Peyer's patch (tissue), 4 donors: ENCODE data around the gene GPATCH2. TPM values are rescaled to one million over a fixed set of nuclear protein-coding genes. Genes with fewer than 3 reads are reported as not detected.

ENCODE experiments used
- DNase-seq, 3 donors: peaks; one replicate each; pipeline ENCODE4 v3.0.0-alpha.2; 2017 to 2019
- H3K27ac ChIP-seq, 4 donors: fragments of 200-600 bp; sonication (generic); one replicate each; pipeline ENCODE4 v1.5.1; 2016 to 2019
- H3K27me3 ChIP-seq, 2 donors: fragments of 200-600 bp; sonication (generic); one replicate each; pipeline ENCODE4 v1.5.1; 2019
- H3K36me3 ChIP-seq, 3 donors: fragments of 200-600 bp; sonication (generic); one replicate each; pipeline ENCODE4 v1.5.1; 2016 to 2019
- H3K4me1 ChIP-seq, 4 donors: fragments of 200-600 bp; sonication (generic); one replicate each; pipeline ENCODE4 v1.5.1; 2016 to 2019
- H3K4me3 ChIP-seq, 4 donors: fragments of 200-600 bp; sonication (generic); 1 replicate in 3 of 4; 2 replicates in 1 of 4; pipeline ENCODE4 v1.5.1; 2016 to 2019; ENCODE audit warnings: mild to moderate bottlenecking in 1 of 4
- H3K9me3 ChIP-seq, 4 donors: fragments of 200-600 bp; sonication (generic); one replicate each; pipeline ENCODE4 v1.5.1; 2016 to 2019; ENCODE audit warnings: mild to moderate bottlenecking in 1 of 4
- CTCF ChIP-seq, 6 experiments: fragments of 450-650 bp in 4 of 6; fragments of 200-600 bp in 2 of 6; sonication (generic) in 1 of 6; IDR thresholded peaks; one replicate each; pipeline ENCODE4 v1.5.1; 2017 to 2019; ENCODE audit warnings: antibody characterized with exemption in 6 of 6, mild to moderate bottlenecking in 3 of 6, moderate library complexity in 1 of 6
- POLR2A ChIP-seq, 2 donors: fragments of 450-650 bp; IDR thresholded peaks; one replicate each; pipeline ENCODE4 v1.5.1; 2017; ENCODE audit warnings: antibody characterized with exemption in 2 of 2, mild to moderate bottlenecking in 2 of 2, moderate library complexity in 2 of 2
- total RNA-seq, 4 donors: library from RNA; depleted of rRNA; stranded (reverse); fragments of >200 nt; gene quantifications; one replicate each; pipeline ENCODE4 v1.1.0, GENCODE V29; 2016

GPATCH2 gene
- total RNA-seq, 4 donors from 2014 or later = 17.5 to 38.0 (median 24.7) TPM

DNA sequence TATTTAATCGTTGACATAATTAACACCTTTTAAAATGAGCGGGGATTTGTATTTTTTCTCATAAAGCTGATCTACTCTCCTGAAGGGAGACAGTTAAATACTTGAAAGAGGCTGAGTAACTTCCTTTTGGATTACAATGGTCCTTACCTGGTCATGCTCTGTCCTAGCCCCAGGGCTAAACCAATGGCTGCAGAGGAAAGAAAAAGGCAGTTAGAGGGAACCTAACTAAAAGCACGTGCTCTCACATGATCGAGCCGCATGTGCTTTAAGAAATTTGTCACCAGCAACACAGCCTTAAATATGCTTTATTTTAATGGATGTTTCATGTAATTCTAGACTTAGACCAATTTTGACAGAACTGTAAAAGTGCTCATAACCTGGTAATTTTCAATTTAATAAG lies 132.7 kb downstream of the GPATCH2 start:
- no peaks in the 10 kb centered on the region for H3K27me3 ChIP-seq
- H3K36me3 ChIP-seq = no peaks in the 10 kb centered on the region
- no peaks in the 10 kb centered on the region for H3K9me3 ChIP-seq
- no peaks in the 10 kb centered on the region for H3K4me1 ChIP-seq
- TF ChIP-seq CTCF (IDR thresholded peaks at IDR 0.05) (no peak), POLR2A (IDR thresholded peaks at IDR 0.05) (no peak)
- DNase-seq = no peak
- no peak overlapping the region for H3K4me3 ChIP-seq
- no peak overlapping the region for H3K27ac ChIP-seq

GRCh38 chr1:217495249-217495648 lies 135.6 kb downstream of the GPATCH2 start:
- Histone ChIP-seq H3K36me3 (no peaks in the 10 kb centered on the region), H3K27me3 (no peaks in the 10 kb centered on the region), H3K9me3 (no peaks in the 10 kb centered on the region), H3K27ac (no peak overlapping the region), H3K4me3 (no peak overlapping the region), H3K4me1 (no peaks in the 10 kb centered on the region)
- no peak for DNase-seq
- no peak for TF ChIP-seq CTCF (IDR thresholded peaks at IDR 0.05)
- TF ChIP-seq POLR2A (IDR thresholded peaks at IDR 0.05) = no peak

- Histone ChIP-seq H3K27ac (no peak overlapping the region), H3K36me3 (no peaks in the 10 kb centered on the region), H3K27me3 (no peaks in the 10 kb centered on the region), H3K4me3 (no peak overlapping the region), H3K4me1 (no peaks in the 10 kb centered on the region), H3K9me3 (no peaks in the 10 kb centered on the region)
- DNase-seq = no peak
- no peak for TF ChIP-seq POLR2A (IDR thresholded peaks at IDR 0.05)
- TF ChIP-seq CTCF (IDR thresholded peaks at IDR 0.05) = no peak
Measured at GRCh38 chr1:217494767-217495166, 136.1 kb downstream of the GPATCH2 start.

DNA sequence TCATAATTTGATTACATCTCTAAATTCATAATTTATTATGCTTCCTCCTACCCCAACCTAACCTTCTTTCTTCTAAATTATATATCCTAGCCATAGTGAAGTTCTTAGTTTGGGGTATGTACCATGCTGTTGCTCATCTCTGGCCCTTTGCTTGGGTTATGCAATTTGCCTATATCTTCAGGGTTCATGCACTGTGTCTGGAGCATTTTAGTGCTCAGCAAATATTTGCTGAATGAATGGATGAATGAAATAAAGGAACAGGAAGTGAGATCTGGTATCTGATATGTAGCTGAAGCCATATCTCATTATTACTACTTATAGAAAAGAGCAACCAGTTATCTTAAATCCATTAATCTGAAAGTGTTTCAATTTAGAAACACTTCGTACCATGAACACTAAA lies 137.6 kb downstream of the GPATCH2 start:
- no peaks in the 10 kb centered on the region for H3K27me3 ChIP-seq
- H3K4me3 ChIP-seq = no peak overlapping the region
- H3K9me3 ChIP-seq = no peaks in the 10 kb centered on the region
- no peaks in the 10 kb centered on the region for H3K4me1 ChIP-seq
- no peak for DNase-seq
- no peak overlapping the region for H3K27ac ChIP-seq
- H3K36me3 ChIP-seq = no peaks in the 10 kb centered on the region
- TF ChIP-seq CTCF (IDR thresholded peaks at IDR 0.05) (no peak), POLR2A (IDR thresholded peaks at IDR 0.05) (no peak)

DNA sequence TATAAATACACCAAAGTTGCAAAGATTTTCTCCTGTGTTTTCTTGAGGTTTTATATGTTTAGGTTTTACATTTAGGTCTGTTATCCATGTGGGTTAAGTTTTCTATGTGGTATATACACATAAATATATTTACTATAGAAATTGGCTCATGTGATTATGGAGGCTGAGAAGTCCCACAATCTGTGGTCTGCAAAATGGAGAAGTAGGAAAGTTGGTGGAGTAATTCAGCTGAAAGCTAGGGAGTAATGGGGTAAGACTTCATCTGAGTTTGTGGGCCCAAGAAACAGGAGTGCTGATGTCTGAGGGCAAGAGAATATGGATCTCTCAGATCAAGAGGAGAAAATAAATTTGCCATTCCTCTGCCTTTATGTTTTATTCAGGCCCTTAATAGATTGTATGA lies 146.0 kb downstream of the GPATCH2 start:
- H3K9me3 ChIP-seq = no peaks in the 10 kb centered on the region
- TF ChIP-seq POLR2A (IDR thresholded peaks at IDR 0.05) (no peak), CTCF (IDR thresholded peaks at IDR 0.05) (no peak)
- no peaks in the 10 kb centered on the region for H3K27me3 ChIP-seq
- no peaks in the 10 kb centered on the region for H3K36me3 ChIP-seq
- no peaks in the 10 kb centered on the region for H3K4me1 ChIP-seq
- no peak overlapping the region for H3K4me3 ChIP-seq
- H3K27ac ChIP-seq = no peak overlapping the region
- DNase-seq = no peak
